ENCODE results near the gene C1orf87.

The C1orf87 gene

GRCh38 chr1:60111716-60112115 lies 38.1 kb upstream of the C1orf87 start:
- no peak for DNase-seq (ENCODE audit: extremely low read depth, insufficient read length)
- Histone ChIP-seq H3K4me3 (replicated peaks; ENCODE audit: low read depth, low read length) (no peak overlapping the region), H3K36me3 (ENCODE audit: control insufficient read depth, insufficient read depth, low read length) (no peaks in the 10 kb centered on the region), H3K27me3 (replicated peaks; ENCODE audit: control insufficient read depth, insufficient read depth, low read length) (no peaks in the 10 kb centered on the region)
- no peak for TF ChIP-seq CTCF (IDR thresholded peaks at IDR 0.05; ENCODE audit: insufficient read depth, low read length, poor library complexity, severe bottlenecking)

GRCh38 chr1:60111118-60111517 lies 37.5 kb upstream of the C1orf87 start:
- no peak for DNase-seq (ENCODE audit: extremely low read depth, insufficient read length)
- no peak for TF ChIP-seq CTCF (IDR thresholded peaks at IDR 0.05; ENCODE audit: insufficient read depth, low read length, poor library complexity, severe bottlenecking)
- H3K36me3 ChIP-seq (ENCODE audit: control insufficient read depth, insufficient read depth, low read length), result no peaks in the 10 kb centered on the region
- H3K27me3 ChIP-seq (replicated peaks; ENCODE audit: control insufficient read depth, insufficient read depth, low read length), result no peaks in the 10 kb centered on the region
- H3K4me3 ChIP-seq (replicated peaks; ENCODE audit: low read depth, low read length), result no peak overlapping the region

GRCh38 chr1:60108196-60108595 lies 34.6 kb upstream of the C1orf87 start:
- no peak overlapping the region for H3K4me3 ChIP-seq (replicated peaks; ENCODE audit: low read depth, low read length)
- no peak for TF ChIP-seq CTCF (IDR thresholded peaks at IDR 0.05; ENCODE audit: insufficient read depth, low read length, poor library complexity, severe bottlenecking)
- DNase-seq (ENCODE audit: extremely low read depth, insufficient read length), result no peak
- no peaks in the 10 kb centered on the region for H3K36me3 ChIP-seq (ENCODE audit: control insufficient read depth, insufficient read depth, low read length)
- H3K27me3 ChIP-seq (replicated peaks; ENCODE audit: control insufficient read depth, insufficient read depth, low read length), result no peaks in the 10 kb centered on the region

- H3K27me3 ChIP-seq (replicated peaks; ENCODE audit: control insufficient read depth, insufficient read depth, low read length), result no peaks in the 10 kb centered on the region
- no peak for DNase-seq (ENCODE audit: extremely low read depth, insufficient read length)
- H3K36me3 ChIP-seq (ENCODE audit: control insufficient read depth, insufficient read depth, low read length), result no peaks in the 10 kb centered on the region
- TF ChIP-seq CTCF (IDR thresholded peaks at IDR 0.05; ENCODE audit: insufficient read depth, low read length, poor library complexity, severe bottlenecking), result no peak
- H3K4me3 ChIP-seq (replicated peaks; ENCODE audit: low read depth, low read length), result no peak overlapping the region
These were observed 29.6 kb upstream of the C1orf87 start for GRCh38 chr1:60103186-60103585.

- no peak for TF ChIP-seq CTCF (IDR thresholded peaks at IDR 0.05; ENCODE audit: insufficient read depth, low read length, poor library complexity, severe bottlenecking)
- no peaks in the 10 kb centered on the region for H3K36me3 ChIP-seq (ENCODE audit: control insufficient read depth, insufficient read depth, low read length)
- no peak overlapping the region for H3K4me3 ChIP-seq (replicated peaks; ENCODE audit: low read depth, low read length)
- H3K27me3 ChIP-seq (replicated peaks; ENCODE audit: control insufficient read depth, insufficient read depth, low read length), result no peaks in the 10 kb centered on the region
- no peak for DNase-seq (ENCODE audit: extremely low read depth, insufficient read length)
These were observed 28.9 kb upstream of the C1orf87 start for GRCh38 chr1:60102267-60103061.

Data from GM06990 (cell line).